ENCODE data around the gene PGAM2.

The PGAM2 gene

GRCh38 chr7:44084701-44085100 lies 19.3 kb upstream of the PGAM2 start:
- TF ChIP-seq CTCF (IDR thresholded peaks at IDR 0.05): no peak

GRCh38 chr7:44083796-44084195 lies 18.4 kb upstream of the PGAM2 start:
- no peak for TF ChIP-seq CTCF (IDR thresholded peaks at IDR 0.05)

- TF ChIP-seq CTCF (IDR thresholded peaks at IDR 0.05): no peak
These were observed 17.3 kb upstream of the PGAM2 start for GRCh38 chr7:44082541-44083207.

GRCh38 chr7:44081266-44081748 lies 15.9 kb upstream of the PGAM2 start:
- no peak for TF ChIP-seq CTCF (IDR thresholded peaks at IDR 0.05)

- TF ChIP-seq CTCF (IDR thresholded peaks at IDR 0.05): no peak
These were observed 15.4 kb upstream of the PGAM2 start for GRCh38 chr7:44080686-44081265.

GRCh38 chr7:44080118-44080517 lies 14.8 kb upstream of the PGAM2 start:
- TF ChIP-seq CTCF (IDR thresholded peaks at IDR 0.05): no peak

- TF ChIP-seq CTCF (IDR thresholded peaks at IDR 0.05): no peak
These were observed 14.1 kb upstream of the PGAM2 start for GRCh38 chr7:44079331-44080021.

Data from LNCAP (cell line).